D721Med (cell line): Measurements from ENCODE around the gene TTC29.

Experiments used
- DNase-seq: peaks from one replicate; pipeline ENCODE4 v3.0.0; 2011; ENCODE audit warnings: low spot score; ENCODE audit not compliant: insufficient read length
- FAIRE-seq: peaks from 2 replicates; lab custom pipeline; 2011; peaks lifted over from hg19 to GRCh38; lab: Jason Lieb, UNC
- TF ChIP-seq, protein P1 (sequence below): IDR thresholded peaks from 2 replicates; pipeline ENCODE4 v1.5.1; 2012; ENCODE audit warnings: mild to moderate bottlenecking, control low read depth; ENCODE audit not compliant: insufficient read depth; ENCODE audit errors: missing control alignments

The TTC29 gene

DNA sequence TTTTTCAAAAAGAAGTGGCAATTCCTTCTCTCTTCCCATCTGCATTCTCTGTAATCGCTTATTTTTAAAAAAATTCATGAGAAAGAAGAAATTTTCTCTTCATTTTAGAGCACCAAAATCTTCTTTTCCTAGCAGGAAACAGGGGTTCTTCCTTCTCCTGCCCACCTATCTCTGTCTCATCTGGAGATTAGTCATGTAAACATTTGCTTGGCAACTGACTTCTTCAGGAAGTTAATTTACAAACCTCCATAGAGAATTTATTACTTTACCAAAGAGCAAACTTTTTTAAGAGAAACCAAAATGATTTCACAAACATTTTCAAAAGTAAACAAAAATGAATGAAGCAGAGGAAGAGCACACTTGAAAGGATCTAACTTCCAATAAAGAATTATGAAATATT, 13.5 kb downstream of the TTC29 start:
- TF ChIP-seq, protein P1, sequence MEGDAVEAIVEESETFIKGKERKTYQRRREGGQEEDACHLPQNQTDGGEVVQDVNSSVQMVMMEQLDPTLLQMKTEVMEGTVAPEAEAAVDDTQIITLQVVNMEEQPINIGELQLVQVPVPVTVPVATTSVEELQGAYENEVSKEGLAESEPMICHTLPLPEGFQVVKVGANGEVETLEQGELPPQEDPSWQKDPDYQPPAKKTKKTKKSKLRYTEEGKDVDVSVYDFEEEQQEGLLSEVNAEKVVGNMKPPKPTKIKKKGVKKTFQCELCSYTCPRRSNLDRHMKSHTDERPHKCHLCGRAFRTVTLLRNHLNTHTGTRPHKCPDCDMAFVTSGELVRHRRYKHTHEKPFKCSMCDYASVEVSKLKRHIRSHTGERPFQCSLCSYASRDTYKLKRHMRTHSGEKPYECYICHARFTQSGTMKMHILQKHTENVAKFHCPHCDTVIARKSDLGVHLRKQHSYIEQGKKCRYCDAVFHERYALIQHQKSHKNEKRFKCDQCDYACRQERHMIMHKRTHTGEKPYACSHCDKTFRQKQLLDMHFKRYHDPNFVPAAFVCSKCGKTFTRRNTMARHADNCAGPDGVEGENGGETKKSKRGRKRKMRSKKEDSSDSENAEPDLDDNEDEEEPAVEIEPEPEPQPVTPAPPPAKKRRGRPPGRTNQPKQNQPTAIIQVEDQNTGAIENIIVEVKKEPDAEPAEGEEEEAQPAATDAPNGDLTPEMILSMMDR, result no peak
- DNase-seq, result no peak
- FAIRE-seq, result no peak

DNA sequence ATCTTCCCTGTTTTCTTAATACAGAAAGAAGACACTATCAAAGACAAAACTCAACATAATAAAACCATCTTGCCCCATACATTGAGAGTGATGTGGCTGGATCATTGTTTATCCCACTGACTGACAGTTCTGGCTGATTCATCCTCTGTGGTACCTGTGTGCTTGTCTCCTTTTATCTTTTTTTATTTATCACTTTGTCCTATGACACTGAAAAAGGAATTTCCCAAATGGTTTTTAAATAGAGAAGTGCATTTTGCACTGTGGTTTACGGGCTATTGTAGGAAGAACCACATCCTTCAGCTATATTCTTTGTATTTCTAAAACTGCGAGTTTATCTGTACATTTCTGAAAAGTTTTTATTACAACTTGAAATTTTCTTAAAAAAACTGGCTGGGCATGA, 15.0 kb downstream of the TTC29 start:
- TF ChIP-seq, protein P1, result no peak
- DNase-seq (no peak), FAIRE-seq (no peak)

DNA sequence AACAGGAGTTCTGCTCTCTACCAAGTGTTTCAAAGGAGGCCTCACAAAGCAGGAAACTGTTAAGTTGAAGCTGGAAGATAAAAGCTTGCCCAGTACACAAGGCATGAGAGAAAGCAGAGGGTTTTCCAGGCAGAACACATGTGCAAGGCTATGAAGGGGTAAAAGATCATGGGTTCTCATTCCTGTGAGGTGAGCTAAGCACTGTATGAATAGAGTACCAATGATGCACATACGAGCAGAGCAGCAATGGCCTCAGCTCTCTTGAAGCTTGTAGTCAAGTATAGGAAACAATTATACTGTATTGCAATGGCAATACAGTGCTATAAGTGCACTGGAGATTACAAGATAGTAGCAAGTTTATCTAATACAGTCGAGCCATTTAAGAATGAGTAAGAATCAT, 18.0 kb downstream of the TTC29 start:
- no peak for FAIRE-seq
- TF ChIP-seq, protein P1, result no peak
- DNase-seq, result no peak

DNA sequence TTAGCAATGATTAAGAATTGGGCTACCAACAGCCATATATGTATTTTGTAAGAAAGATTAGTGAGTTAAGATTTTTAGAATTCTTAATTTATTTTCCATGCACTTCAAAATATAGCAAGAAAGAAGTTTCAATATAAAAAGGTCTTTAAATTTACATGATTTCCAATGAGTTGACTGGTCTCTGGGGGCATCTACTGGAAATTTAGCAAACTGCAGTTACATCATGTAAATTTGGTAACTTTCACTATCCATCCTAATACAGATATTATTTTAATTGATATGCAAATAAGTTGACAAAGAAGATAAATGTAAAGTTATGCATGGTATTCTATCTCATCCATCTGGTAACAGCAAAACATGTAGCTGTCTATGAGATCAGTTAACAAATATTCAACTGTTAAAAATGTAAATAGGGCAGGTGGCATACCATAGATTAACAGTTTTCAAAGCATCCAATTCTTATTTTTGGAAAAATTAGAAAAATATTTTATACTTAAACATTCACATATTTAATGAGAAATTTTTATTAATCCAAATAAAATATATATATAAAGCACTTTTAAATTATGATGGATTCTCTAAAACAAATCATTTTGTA, 29.1 kb downstream of the TTC29 start:
- DNase-seq, result no peak
- FAIRE-seq, result peak; percentile 80
- TF ChIP-seq, protein P1, result peak; percentile 88

DNA sequence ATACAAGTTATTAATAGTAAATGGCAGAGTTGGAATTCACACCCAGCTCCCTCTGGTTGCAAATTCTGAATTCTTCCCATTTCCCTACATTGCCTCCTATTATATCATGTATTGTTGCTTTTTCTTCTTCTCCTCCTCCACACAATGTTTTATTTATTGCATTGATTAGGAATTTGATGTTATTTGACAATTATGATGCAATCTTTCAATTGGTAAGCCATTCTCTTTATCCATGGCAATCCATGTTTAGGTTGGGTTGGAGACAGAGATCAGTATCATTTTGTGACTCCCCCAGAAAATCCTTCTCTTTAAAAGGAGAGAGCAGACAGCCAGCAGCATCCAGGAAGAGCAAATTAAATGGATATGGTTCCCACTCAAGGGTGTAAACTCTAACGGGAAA, 30.5 kb downstream of the TTC29 start:
- FAIRE-seq (no peak), DNase-seq (no peak)
- TF ChIP-seq, protein P1, result no peak

DNA sequence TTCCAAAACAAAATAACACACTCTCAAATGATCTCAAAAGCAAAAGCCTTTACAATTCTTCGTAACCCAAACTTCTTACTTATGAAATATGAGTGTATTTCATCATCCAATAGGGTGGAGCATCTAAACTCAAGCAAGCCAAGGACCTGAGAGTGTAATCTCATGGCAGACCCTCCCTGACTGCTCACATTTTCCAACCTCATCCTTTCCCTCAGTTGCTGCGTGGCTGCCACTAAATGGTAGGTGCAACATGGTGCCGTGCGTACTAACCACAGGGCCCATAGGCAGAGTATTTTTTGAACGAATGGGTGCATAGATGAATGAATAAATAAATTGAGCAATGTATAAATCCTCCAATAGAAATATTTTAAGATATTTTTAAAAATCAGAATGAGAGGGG, 45.4 kb downstream of the TTC29 start:
- FAIRE-seq (no peak), DNase-seq (no peak)
- TF ChIP-seq, protein P1, result no peak

DNA sequence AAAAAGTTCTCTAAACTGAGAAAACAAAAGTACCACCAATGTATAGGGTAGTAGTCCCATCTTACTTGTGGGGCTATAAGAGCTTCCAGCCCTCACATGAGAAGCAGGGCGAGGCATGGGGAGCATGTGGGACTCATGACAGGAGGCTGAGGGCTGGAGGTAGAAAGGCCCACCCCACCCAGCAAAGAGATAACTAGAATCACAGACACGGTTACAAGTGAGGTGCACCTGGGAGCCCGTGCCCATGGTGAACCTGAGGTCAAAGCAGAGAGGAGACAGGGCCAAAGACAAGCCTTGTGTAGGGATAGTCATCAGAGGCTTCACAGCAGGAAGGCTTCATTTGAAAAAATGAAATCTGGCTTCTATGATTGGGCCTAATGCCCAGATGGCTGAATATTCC, 55.4 kb downstream of the TTC29 start:
- DNase-seq (no peak), FAIRE-seq (no peak)
- TF ChIP-seq, protein P1, result no peak
